ENCODE data around the gene PRMT7. TPM values are rescaled to one million over a fixed set of nuclear protein-coding genes. Genes with fewer than 3 reads are reported as not detected.

The PRMT7 gene
- total RNA-seq, 3 donors from 2014 or later, result 31.0 to 42.2 (median 41.0) TPM

DNA sequence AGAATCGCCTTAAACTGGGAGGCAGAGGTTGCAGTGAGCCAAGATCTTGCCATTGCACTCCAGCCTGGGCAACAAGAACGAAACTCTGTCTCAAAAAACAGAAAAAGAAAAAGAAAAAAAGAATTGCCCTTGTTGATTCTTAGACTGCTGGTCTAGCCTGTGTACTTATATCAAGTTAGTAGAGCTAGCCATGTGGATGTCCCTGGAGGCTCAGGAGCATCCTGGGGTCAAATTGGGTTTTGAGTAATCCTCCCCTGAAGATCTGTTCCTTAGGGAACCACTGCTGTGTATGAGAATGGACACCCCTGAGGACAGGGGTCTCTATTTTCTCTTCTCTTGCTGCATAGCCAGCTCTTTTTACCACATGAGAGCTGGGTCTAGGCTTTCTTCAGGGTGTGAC, 21.6 kb upstream of the PRMT7 start:
- no peaks in the 10 kb centered on the region for H3K36me3 ChIP-seq (ENCODE audit: low read depth)
- TF ChIP-seq, protein P1, sequence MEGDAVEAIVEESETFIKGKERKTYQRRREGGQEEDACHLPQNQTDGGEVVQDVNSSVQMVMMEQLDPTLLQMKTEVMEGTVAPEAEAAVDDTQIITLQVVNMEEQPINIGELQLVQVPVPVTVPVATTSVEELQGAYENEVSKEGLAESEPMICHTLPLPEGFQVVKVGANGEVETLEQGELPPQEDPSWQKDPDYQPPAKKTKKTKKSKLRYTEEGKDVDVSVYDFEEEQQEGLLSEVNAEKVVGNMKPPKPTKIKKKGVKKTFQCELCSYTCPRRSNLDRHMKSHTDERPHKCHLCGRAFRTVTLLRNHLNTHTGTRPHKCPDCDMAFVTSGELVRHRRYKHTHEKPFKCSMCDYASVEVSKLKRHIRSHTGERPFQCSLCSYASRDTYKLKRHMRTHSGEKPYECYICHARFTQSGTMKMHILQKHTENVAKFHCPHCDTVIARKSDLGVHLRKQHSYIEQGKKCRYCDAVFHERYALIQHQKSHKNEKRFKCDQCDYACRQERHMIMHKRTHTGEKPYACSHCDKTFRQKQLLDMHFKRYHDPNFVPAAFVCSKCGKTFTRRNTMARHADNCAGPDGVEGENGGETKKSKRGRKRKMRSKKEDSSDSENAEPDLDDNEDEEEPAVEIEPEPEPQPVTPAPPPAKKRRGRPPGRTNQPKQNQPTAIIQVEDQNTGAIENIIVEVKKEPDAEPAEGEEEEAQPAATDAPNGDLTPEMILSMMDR (IDR thresholded peaks at IDR 0.05), result no peak
- H3K4me3 ChIP-seq, result no peak overlapping the region
- DNase-seq (no peak), ATAC-seq (no peak)
- H3K9me3 ChIP-seq, result no peaks in the 10 kb centered on the region
- intact Hi-C loops (cut with DNase I, micrococcal nuclease), result no loop called here
- peaks cover 12% of the 10 kb centered on the region for H3K4me1 ChIP-seq (ENCODE audit: low read depth)

DNA sequence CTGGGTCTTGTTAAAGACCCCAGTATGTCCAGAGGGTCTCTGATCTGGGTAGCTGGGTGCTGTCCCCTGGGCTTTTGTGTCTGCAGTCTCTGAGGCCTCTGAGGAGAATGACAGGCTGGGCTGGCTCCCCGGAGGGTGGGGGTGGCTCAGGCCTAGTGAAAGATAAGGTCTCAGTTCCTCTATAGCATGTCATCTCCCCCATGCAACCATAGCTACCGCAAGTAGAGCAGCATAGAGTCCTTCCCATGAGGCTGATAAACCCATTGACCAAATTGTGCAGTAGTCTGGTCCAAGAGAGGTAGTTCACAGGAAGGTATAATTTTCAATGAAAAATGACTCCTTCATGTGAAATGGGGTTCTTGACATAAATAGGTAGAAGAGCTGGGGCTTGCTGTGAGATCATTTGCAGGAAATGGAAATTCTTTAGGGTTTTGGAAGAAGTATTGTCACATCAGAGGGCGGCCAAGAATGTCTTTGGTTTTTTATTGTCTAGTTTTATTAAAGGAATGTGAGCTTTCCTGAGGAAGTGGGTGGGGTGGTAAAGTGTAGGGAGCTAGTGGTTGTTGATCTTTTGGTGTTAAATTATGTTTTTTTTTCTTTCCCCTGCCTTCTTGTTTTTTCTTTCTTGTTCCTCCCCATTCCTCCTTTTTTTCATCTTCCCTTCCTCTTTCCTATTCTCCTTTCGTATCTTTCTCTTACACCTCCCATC, 21.0 kb upstream of the PRMT7 start:
- Histone ChIP-seq H3K36me3 (ENCODE audit: low read depth) (no peaks in the 10 kb centered on the region), H3K4me1 (ENCODE audit: low read depth) (peaks cover 12% of the 10 kb centered on the region), H3K4me3 (no peak overlapping the region), H3K9me3 (no peaks in the 10 kb centered on the region)
- intact Hi-C loops (cut with DNase I, micrococcal nuclease), result no loop called here
- ATAC-seq, result peak; percentile 57
- TF ChIP-seq, protein P1 (IDR thresholded peaks at IDR 0.05), result no peak
- no peak for DNase-seq

DNA sequence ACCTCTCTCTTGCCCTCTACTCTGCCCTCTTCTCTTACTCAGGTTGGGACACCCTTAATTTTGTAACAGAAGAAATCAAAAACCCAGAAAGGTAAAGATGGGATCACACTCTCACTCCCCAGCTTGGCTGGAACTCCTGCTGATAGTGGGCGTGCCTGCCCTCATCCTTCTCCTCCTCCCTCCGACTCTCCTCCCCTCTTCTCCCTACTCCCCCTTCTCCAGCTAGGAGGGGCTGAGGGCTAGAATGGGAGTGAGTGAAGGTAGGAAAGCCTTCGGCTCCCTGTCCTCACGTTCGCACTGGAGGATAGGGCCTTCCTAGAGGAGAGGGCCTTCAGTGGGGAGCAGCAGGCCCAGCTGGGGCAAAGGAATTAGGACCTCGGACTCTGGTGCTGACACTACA, 20.4 kb upstream of the PRMT7 start:
- DNase-seq, result no peak
- Histone ChIP-seq H3K4me1 (ENCODE audit: low read depth) (peaks cover 12% of the 10 kb centered on the region), H3K9me3 (no peaks in the 10 kb centered on the region), H3K36me3 (ENCODE audit: low read depth) (no peaks in the 10 kb centered on the region), H3K4me3 (no peak overlapping the region)
- TF ChIP-seq, protein P1 (IDR thresholded peaks at IDR 0.05), result no peak
- no peak for ATAC-seq
- intact Hi-C loops (cut with DNase I, micrococcal nuclease), result no loop called here

GRCh38 chr16:68291227-68291626, 19.6 kb upstream of the PRMT7 start:
- DNase-seq (no peak), ATAC-seq (no peak)
- no peak overlapping the region for H3K4me3 ChIP-seq
- no peaks in the 10 kb centered on the region for H3K36me3 ChIP-seq (ENCODE audit: low read depth)
- H3K9me3 ChIP-seq, result no peaks in the 10 kb centered on the region
- intact Hi-C loops (cut with DNase I, micrococcal nuclease), result no loop called here
- TF ChIP-seq, protein P1 (IDR thresholded peaks at IDR 0.05), result no peak
- H3K4me1 ChIP-seq (ENCODE audit: low read depth), result peaks cover 12% of the 10 kb centered on the region

- H3K36me3 ChIP-seq (ENCODE audit: low read depth), result no peaks in the 10 kb centered on the region
Observed at GRCh38 chr16:68292425-68292824, 18.4 kb upstream of the PRMT7 start.

More at GRCh38 chr16:68292425-68292824, 18.4 kb upstream of the PRMT7 start:
- H3K9me3 ChIP-seq, result no peaks in the 10 kb centered on the region
- H3K4me3 ChIP-seq, result no peak overlapping the region
- ATAC-seq, result no peak
- intact Hi-C loops (cut with DNase I, micrococcal nuclease), result no loop called here
- DNase-seq, result no peak
- TF ChIP-seq, protein P1 (IDR thresholded peaks at IDR 0.05), result no peak
- peaks cover 8% of the 10 kb centered on the region for H3K4me1 ChIP-seq (ENCODE audit: low read depth)

Measured in mucosa of descending colon (tissue), 3 donors.